Stimulated activated CD4-positive, alpha-beta T cell treated with anti-CD3 and anti-CD28 coated beads, TNF-alpha, amount 100 ng/mL, for 48 hours (primary cell): ENCODE measurements around the gene BOLA3.
"Not testable (repeated sequence)": the region's sequence is repeated elsewhere in the genome, so short reads cannot be mapped to it uniquely, and the experiment has no call there.

Experiments used
- DNase-seq, 3 donors: peaks; one replicate each; pipeline ENCODE4 v3.0.0-alpha.2; 2020; ENCODE audit warnings: low read depth in 3 of 3

BOLA3 gene

GRCh38 chr2:74102516-74102915, 45.2 kb downstream of the BOLA3 start:
- no peak for DNase-seq

GRCh38 chr2:74101574-74102300, 46.0 kb downstream of the BOLA3 start:
- DNase-seq: no peak

- DNase-seq: no peak
Observed at GRCh38 chr2:74100254-74101216, 47.2 kb downstream of the BOLA3 start.

GRCh38 chr2:74099835-74100234, 47.9 kb downstream of the BOLA3 start:
- DNase-seq: no peak

- DNase-seq: no peak
Observed at GRCh38 chr2:74099271-74099670, 48.4 kb downstream of the BOLA3 start.

- DNase-seq: no peak
Observed at GRCh38 chr2:74097574-74097973, 50.1 kb downstream of the BOLA3 start.

- no peak for DNase-seq
Observed at GRCh38 chr2:74096052-74096451, 51.7 kb downstream of the BOLA3 start.

- DNase-seq: no peak
Observed at GRCh38 chr2:74095632-74096031, 52.1 kb downstream of the BOLA3 start.

- no peak for DNase-seq
Observed at GRCh38 chr2:74094291-74094690, 53.4 kb downstream of the BOLA3 start.

GRCh38 chr2:74093840-74094239, 53.9 kb downstream of the BOLA3 start:
- DNase-seq: no peak

GRCh38 chr2:74093426-74093825, 54.3 kb downstream of the BOLA3 start:
- DNase-seq: no peak

GRCh38 chr2:74092275-74092674, 55.4 kb downstream of the BOLA3 start:
- no peak for DNase-seq

GRCh38 chr2:74091391-74091790, 56.3 kb downstream of the BOLA3 start:
- DNase-seq: no peak

- no peak for DNase-seq
Observed at GRCh38 chr2:74089816-74090745, 57.6 kb downstream of the BOLA3 start.

GRCh38 chr2:74088676-74089075, 59.0 kb downstream of the BOLA3 start:
- DNase-seq: not testable (repeated sequence)

- no peak for DNase-seq
Observed at GRCh38 chr2:74087696-74088095, 60.0 kb downstream of the BOLA3 start.

GRCh38 chr2:74086021-74086420, 61.7 kb downstream of the BOLA3 start:
- DNase-seq: no peak
